Brain pericyte (primary cell): Measurements from ENCODE around the gene DYNLT2B.
"Not testable (repeated sequence)": the region's sequence is repeated elsewhere in the genome, so short reads cannot be mapped to it uniquely, and the experiment has no call there.

ENCODE experiments used
- DNase-seq: peaks from one replicate; pipeline ENCODE4 v3.0.0-alpha.2; 2012; ENCODE audit warnings: low read depth, low spot score

The DYNLT2B gene

DNA sequence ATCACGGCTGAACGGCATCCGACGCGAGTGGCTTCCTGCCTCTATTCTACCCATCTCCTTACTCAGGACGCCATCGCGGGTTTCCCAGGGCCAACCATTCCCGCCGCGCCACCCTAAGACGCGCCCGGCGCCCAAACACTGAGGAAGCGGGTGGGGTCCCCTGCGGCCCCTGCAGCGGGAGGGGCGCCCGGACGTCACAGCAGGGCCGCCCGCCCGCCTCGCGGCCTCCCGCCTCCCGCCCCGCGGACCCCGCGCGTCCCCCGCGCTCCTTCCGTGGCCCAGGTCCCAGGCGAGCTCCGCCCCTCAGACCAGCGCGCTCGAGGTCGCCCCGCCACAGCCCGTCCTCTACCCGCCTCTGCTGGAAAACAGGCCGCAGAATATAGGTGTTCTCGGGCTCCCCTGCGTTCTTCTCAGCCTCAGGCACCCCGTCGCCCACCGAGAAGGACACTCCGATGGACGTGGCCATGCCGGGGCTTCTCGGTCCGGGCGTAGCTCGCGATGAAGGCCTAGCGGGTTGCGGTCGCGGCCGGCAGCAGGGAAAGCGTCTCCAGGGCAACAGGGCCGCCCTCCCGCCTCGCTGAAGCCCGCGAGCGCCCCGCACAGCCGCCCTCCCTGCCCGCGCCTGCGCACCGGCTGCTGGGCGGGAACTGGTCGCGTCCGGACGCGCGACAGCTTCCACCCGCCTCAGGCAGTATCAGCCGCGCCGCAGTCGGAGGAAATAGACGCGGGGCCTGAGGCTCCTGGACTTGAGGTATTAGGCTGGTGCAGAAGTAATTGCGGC lies at the start of gene DYNLT2B:
DYNLT2B (minus strand) TSS at position 554 of the 781 bp plus-strand sequence; CDS start at position 466, 88 bp downstream.
- peak; percentile 60 for DNase-seq

DNA sequence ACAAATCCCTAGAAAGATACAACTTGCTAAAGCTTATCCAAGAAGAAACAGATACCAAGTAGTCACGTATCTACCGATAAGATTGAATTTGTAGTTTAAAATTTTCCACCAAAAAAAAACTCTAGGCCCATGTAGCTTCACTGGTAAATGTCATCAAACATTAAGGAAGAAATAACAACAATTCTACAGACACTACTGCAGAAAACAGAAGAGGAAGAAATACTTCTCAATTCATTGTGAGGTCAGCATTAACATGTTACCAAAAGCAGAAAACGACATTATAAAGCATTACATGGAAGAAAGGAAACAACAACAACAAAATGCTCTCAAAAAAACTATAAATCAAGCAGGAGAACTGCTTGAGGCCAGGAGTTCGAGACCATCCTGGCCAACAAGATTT lies 47.7 kb upstream of the DYNLT2B start:
- no peak for DNase-seq

DNA sequence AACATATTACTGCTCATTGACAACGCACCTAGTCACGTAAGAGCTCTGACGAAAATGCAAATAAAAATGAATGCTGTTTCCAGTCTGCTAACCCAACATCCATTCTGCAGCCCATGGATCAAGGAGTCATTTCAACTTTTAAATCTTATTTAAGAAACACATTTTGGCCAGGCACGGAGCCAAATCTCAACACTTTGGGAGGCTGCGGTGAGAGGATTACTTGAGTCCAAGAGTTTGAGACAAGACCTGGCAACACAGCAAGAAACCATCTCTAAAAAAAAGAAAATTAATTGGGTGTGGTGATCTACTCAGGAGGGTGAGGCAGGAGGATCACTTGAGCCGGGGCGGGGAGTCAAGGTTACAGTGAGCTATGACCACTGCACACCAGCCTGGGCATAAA lies 42.5 kb upstream of the DYNLT2B start:
- no peak for DNase-seq

DNA sequence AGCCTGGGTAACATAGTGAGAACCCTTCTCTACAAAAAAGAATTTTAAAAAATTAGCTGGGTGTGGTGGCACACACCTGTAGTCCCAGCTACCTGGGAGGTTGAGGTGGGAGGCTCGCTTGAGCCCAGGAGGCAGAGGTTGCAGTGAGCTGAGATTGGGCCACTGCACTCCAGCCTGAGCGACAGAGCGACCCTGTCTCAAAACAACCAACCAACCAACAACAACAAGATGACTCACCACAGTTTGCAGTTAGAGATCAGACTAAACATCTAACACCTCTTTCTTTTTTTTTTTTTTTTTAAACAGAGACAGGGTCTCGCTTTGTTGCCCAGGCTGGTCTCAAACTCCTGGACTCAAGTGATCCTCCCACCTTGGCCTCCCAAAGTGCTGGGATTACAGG lies 40.5 kb upstream of the DYNLT2B start:
- not testable (repeated sequence) for DNase-seq

DNA sequence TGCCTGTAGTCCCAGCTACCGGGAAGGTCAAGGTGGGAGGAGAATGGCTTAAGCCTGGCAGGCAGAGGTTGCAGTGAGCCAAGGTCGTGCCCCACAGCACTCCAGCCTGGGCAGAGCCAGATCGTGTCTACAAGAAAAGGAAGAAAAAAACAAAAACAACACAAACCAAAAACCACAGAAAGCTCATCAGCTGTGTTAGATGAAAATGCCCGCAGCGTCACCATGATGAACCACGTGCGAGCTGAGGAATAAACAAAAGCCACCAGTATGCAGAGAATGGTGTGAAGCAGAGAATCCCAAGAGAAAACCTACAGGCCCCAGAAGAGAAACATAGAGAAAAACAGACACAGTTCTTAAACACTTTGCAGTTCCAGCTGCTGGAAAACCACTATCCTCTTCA lies 39.9 kb upstream of the DYNLT2B start:
- DNase-seq, result no peak

DNA sequence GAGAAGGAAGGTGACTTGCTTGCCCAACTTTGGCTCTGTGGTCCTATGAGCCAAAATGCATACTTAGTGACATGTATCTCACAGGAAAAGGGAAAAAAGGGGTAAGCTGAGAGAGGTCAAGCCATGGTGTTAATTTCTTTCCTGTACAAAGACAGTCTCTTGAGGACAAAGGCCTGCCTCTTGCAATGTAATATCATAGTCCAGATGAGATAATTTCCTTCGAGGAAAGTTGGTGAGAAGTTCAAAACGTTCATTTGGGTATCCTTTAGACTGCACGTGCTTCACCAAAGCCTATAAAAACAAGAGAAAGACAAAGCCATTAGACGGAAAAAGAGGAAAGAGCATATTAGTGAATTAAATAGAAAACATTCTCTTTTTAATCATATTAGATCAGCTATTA lies 38.5 kb upstream of the DYNLT2B start:
- no peak for DNase-seq

DNA sequence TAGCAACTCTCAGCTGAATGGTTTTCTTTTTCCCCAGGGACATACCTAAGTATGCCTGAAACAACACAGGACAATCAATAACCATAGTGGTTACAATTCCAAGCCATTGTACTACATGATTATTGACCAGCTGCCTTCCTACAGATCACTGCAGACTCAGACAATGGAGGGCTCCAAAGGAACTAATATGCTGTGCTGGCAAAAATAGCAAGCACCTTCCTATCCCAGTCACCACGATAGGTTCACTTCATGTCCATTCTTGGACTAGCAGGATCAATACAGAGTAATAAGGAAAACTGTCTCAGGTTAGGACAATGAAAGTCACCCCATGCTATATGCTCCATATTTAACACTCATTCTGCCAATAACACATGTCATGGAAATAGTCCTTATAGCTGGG lies 37.6 kb upstream of the DYNLT2B start:
- DNase-seq, result no peak

DNA sequence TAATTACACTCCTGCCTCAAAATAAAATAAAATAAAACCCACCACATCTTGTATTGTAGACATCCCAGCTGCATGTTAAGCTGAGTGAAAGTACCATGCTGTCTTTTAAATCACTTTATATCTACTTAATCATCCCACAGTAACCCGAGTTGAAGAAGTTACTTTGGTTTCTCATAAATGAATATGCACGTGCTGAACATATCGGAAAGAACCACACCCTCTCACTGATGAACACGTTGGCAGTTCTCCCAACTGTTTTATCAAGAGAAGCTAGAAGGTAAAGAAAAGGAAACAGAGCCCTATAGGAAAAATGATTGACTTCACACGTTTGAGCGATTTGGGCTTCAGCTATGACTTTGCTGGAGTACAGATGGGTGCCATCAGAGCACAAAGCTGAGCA lies 36.1 kb upstream of the DYNLT2B start:
- DNase-seq, result no peak

DNA sequence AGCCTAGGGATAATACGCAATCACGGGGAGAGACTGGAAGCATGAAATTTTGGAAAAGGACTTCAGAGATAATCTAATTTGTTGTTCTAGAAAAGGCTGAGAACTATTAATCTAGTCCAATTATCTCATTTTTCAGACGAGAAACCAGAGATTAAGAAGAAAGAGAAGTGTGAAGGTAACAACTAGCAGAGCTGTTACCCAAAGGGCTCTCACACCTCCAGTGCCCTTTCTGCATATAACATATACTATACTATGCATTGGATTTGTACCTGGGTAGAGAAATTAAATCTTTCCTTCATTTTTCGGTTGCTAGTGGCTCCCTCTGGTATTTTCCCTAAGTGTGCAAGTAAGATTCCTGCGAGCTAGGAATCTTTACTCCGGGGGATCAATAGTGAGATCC lies 33.5 kb upstream of the DYNLT2B start:
- no peak for DNase-seq

DNA sequence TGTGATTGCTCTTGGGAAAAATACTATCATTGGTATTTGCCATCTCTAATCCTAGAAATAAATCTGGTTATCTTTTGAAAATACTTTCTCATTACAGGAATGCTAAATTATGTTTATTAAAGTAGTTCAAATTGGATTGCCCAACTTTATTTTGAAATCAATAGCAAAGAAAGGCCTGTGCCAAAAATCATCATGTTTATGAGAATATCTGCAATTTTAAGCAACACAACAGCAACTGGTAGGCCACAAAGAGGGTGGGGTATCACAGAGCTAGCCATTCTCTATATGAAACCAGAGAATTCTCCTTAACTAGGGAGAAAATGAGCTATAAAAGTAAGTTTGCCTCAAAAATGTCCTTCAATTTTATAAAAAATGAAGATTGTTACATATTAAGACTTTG lies 32.0 kb upstream of the DYNLT2B start:
- DNase-seq, result no peak

DNA sequence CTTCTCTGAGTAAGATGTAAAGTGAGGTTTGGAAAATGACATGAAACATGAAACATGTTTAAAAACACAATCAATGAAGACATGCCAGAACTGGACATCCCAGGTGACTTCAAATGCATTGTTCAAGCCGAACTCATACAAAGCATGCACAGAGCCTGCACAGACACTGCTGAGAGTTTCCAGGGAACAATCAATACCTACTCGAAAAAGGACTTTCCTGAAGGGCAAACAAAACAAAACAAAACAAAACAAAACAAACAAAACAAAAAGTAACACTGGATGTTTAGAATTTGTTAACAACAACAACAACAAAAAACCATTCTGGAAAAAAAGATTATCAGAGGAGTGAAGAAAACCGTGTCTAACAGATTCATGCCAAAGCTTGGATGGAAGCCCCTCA lies 30.7 kb upstream of the DYNLT2B start:
- DNase-seq, result no peak

DNA sequence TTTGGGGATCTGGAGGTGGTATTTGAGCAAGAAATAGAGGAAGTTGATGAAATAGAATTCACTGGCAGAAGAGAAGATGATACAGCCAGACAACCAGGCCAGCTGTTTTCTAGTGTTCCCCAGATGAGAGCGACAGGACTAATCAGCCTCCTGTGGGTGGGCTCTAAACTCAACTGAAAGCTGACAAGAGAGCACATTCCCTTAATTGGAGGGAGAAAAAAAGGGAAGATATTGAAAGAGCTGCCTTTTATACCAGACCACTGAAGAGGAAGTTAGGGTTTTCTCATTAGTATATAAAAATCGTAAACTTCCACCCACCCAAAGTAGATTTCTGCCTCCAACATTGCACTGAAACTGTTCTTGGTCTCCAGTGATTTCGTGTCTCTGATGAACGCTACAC lies 26.6 kb upstream of the DYNLT2B start:
- no peak for DNase-seq

DNA sequence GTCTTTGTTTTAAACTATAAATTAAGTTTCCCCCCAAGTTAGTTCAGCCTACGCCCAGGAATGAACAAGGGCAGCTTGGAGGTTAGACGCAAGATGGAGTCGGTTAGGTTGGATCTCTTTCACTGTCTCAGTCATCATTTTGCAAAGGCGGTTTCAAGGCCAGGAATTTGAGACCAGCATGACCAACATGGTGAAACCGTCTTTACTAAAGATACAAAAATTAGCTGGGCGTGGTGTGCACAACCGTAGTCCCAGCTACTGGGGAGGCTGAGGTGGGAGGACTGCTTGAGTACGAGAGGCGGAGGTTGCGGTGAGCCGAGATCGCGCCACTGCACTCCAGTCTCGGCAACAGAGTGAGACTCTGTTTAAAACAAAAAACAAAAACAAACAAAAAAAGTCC lies 25.9 kb upstream of the DYNLT2B start:
- not testable (repeated sequence) for DNase-seq

DNA sequence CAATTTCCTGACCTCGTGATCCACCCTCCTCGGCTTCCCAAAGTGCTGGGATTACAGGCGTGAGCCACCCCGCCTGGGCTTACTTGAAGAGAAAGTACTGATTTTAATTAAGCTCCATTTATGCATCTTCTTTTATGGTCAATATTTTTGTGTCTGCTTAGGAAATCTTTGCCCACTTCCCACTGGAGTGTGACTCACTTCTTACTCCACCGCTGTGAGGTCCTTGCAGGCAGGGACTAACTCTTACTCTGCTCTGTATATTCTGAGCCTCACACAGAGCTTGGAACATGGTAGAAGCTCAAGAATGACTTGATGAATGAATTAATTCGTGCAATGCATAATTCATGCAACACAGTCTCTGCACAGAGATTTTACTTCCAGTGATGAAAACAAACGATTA lies 23.1 kb upstream of the DYNLT2B start:
- no peak for DNase-seq

DNA sequence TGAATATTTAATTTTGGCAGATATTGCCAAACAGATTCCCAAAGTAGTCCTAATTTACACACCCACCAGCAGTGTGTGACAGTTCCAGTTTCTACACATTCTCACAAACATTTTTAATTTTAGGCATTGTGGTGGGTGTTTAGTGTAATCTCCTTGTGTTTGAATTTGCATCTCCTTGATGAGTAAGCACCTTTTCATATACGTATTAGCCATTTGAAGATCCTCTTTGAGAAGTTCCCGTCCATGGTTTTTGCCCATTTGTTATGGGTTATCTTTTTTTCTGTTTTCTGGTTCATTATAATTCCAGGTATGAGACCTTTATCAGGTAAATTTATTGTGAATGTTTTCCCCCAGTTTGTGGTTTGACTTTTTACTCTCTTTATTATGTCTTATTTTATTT lies 22.4 kb upstream of the DYNLT2B start:
- no peak for DNase-seq

DNA sequence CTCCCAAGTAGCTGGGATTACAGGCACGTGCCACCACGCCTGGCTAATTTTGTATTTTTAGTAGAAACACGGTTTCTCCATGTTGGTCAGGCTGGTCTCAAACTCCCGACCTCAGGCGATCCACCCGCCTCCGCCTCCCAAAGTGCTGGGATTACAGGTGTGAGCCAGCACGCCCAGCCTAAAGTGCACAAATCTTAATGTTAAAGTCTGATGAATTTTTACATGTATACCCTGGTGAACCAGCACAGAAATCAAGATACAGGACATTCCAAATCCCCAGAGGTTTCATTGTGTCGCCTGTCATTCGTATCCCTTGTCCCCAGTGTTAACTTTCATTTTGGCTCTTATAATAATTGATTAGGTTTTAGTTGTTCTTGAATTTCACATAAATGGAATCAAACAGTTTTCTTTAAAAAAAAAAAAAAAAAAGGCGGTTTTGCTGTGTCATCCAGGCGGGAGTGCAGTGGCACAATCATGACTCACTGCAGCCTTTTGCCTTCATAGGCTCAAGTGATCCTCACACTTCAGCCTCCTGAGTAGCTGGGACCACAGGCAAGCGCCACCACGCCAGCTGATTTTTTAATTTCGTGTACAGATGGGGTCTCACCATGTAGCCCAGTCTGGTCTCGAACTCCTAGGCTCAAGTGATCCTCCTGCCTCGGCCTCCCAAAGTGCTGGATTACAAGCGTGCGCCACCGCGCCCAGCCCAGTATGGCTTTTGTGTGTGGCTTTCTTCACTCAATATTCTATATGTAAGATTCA lies 21.6 kb upstream of the DYNLT2B start:
- no peak for DNase-seq

DNA sequence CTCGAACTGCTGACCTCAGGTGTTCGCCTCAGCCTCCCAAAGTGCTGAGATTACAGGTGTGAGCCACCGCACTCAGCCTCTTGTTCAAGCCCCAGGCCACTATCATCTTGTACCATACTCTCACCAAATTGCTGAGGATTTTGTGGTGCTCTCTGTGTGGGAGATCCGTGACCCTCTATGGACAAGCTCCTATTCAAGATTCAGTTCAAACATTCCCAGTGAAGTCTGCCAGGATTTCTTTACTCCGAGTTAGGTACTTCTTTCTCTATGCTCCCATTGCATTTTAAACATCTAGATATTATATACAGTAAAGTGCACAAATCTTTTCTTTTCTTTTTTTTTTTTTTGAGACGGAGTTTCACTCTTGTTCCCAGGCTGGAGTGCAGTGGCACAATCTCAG lies 21.0 kb upstream of the DYNLT2B start:
- no peak for DNase-seq

DNA sequence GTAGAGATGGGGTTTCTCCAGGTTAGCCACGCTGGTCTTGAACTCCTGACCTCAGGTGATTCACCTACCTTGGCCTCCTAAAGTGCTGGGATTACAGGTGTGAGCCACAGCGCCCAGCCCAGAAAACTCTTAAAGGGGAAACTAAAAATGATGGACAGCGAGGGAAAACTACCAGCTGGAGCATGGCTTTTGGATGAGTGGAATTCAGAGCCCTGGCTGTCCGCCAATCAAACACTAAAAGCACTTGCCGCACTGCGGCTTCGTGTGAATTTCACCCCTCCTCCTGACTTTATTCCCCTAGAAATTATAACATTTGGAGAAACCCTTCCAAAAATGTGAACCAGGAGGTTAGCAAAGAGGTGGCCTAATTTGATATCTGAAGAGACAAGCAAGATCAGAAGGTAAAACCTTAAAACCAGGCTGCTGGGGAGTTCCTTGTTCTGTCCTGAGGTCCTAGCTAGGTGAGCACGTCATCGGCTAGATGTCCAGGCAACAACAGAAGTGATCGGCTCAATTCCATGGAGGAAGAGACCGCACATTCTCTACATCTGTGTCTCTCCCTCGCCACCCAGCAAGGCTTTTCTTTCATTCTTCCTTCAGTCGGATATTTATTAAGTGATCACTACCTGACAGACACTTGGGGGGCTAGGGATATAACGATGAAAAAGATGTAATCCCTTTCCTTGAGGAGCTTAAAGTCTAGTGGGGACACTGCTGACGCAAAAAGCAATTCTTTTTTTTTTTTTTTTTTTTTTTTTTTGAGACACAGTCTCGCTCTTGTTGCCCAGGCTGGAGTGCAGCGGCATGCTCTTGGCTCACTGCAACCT lies 18.5 kb upstream of the DYNLT2B start:
- DNase-seq, result no peak

DNA sequence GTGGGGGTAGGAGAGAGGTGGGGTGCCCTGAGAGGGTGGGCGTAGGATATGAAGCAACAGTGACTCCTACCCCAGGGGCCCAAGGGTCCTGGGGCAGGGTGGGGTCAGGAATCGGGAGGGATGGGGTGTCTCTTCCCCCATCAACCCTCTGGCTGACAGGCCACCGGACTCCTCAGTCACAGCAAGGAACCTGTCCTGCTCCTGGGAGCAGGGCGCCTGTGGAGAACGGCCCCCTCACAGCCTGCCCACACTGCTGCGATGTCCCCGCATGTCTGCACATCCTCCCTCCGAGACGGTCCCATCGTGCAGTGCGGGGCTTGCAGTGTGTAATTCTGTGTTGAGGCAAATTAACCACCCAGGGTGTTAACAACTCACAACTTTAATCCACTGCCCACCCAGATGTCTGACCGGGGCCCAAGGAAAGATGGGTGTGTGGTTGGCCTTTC lies 17.5 kb upstream of the DYNLT2B start:
- DNase-seq, result no peak

DNA sequence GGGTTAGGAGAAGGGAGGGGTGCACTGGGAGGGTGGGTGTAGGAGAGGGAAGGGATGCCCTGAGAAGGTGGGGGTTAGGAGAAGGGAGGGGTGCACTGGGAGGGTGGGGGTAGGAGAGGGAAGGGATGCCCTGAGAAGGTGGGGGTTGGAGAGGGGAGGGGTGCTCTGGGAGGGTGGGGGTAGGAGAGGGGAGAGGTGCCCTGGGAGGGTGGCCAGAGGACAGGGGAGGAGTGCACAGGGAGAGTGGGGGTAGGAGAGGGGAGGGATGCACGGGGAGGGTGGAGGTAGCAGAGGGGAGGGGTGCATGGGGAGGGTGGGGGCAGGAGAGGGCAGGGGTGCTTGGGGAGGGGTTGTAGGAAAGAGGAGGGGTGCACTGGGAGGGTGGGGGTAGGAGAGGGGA lies 16.9 kb upstream of the DYNLT2B start:
- no peak for DNase-seq

DNA sequence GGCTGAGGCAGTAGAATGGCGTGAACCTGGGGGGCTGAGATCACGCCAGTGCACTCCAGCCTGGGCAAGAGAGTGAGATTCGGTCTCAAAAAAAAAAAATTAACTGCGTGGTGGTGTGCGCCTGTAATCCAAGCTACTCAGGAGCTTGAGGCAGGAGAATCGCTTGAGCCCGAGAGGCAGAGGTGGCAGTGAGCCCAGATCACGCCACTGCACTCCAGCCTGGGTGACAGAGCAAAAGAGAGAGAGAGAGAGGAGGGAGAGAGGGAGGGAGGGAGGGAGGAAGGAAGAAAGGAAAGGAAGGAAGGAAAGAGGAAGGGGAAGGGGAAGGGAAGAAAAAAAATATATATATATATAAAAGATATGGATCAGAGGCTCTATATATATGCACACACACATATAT lies 14.1 kb upstream of the DYNLT2B start:
- no peak for DNase-seq

DNA sequence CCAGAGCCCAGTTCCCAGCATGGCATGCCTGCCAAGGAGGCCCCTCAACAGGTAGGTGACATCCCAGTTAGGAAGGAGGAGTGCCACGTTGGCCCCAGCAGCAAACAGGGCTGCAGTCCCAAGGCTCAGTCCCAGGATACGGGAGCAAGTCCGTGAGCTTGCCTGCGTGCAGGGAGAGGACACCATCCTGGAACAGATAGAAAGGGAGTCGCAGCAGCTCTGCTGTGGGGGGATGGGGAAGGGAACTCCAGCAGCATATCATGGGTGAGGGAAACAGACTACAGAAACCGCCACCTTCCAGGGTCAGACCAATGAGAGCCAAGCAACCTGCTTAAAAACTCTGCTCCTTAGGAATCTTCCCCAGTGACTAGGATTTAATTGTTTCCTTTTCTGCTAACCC lies 9.4 kb upstream of the DYNLT2B start:
- no peak for DNase-seq
